GM03348 (cell line): ENCODE measurements around the gene TRMT10B.
"Not testable (repeated sequence)": the region's sequence is repeated elsewhere in the genome, so short reads cannot be mapped to it uniquely, and the experiment has no call there.

ENCODE experiments used
- DNase-seq: peaks from one replicate; pipeline ENCODE4 v3.0.0; 2012; ENCODE audit warnings: low spot score

Gene TRMT10B

DNA sequence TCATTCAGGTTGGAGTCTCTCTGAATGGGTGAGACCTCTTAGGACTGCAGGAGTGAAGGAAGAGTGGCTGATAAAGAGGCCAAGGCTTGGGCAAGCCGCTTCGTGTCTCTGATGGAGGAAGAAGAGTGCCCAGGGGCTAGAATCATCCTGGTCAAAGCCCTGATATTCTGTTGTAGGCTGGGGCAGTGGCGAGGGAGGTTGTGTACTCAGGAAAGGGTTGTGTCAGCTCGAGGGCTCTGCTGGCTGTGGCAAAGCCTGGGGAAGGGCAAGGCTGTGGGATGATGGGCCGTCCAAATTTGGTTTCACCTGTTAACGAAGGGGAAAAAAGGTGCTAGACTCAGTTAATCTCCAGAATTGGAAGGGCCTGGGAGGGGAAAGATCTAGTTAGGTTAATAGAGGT, 2.4 kb upstream of the TRMT10B start:
- no peak for DNase-seq

DNA sequence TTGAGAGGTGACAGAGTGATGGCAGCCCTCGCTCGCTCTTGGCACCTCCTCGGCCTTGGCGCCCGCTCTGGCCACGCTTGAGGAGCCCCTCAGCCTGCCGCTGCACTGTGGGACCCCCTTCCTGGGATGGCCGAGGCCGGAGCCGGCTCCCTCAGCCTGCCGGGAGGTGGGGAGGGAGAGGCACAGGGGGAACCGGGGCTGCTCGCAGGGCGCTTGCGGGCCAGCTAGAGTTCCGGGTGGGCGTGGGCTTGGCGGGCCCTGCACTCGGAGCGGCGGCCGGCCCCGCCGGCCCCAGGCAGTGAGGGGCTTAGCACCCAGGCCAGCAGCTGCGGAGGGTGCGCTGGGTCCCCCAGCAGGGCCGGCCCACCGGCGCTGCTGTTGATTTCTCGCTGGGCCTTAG, 1.9 kb upstream of the TRMT10B start:
- DNase-seq: not testable (repeated sequence)

DNA sequence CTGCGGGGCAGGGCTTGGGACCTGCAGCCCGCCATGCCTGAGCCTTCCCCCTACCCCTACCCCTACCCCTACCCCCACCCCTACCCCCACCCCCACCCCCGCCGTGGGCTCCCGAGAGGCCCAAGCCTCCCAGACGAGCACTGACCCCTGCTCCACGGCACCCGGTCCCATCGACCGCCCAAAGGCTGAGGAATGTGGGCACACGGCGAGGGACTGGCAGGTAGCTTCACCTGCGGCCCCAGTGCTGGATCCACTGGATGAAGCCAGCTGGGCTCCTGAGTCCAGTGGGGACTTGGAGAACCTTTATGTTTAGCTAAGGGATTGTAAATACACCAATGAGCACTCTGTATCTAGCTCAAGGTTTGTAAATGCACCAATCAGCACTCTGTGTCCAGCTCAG, 1.5 kb upstream of the TRMT10B start:
- not testable (repeated sequence) for DNase-seq

DNA sequence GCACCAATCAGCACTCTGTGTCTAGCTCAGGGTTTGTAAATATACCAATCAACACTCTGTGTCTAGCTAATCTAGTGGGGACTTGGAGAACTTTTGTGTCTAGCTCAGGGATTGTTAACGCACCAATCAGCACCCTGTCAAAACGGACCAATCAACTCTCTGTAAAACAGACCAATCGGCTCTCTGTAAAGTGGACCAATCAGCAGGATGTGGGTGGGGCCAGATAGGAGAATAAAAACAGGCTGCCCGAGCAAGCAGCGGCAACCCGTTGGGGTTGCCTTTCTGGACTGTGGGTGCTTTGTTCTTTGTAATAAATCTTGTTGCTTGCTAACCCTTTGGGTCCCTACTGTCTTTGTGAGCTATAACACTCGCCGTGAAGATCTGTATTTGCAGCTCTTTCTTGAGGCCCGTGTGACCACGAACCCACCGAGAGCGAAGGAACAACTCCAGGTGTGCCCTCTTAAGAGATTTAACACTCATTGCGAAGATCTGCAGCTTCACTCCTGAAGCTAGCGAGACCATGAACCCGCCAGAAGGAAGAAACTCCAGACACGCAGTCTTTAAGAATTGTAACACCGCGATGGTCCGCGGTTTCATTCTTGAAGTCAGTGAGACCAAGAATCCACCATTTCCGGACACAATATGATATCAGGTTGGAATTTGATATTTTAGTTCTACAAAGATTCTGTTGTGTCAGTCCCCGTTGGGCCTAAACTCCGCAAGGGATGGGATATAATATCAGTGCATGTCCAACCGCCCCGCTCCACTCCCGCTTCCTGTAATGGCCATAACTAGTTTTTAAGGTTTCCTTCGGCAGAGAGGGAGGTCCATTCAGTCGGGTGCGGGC, 740 bp upstream of the TRMT10B start:
- no peak for DNase-seq

DNA sequence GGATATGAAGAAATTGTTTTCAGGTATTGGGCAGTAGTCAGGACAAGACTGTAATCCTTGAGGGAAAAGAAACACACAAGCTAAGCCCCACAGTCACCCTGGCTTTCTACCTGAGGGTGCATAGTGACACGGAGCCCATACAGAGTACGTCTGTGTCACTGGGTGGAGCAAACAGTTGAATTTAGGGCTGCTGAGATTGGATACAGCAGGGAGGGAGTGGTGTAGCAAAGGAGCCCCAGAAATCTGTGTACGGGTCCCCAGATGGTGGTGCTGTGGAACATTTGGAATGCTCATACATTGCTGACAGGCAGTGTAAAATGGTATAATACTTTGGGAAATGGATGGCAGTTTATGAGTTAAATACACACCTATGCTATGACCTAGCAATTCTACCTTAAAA, 5.1 kb downstream of the TRMT10B start:
- no peak for DNase-seq

DNA sequence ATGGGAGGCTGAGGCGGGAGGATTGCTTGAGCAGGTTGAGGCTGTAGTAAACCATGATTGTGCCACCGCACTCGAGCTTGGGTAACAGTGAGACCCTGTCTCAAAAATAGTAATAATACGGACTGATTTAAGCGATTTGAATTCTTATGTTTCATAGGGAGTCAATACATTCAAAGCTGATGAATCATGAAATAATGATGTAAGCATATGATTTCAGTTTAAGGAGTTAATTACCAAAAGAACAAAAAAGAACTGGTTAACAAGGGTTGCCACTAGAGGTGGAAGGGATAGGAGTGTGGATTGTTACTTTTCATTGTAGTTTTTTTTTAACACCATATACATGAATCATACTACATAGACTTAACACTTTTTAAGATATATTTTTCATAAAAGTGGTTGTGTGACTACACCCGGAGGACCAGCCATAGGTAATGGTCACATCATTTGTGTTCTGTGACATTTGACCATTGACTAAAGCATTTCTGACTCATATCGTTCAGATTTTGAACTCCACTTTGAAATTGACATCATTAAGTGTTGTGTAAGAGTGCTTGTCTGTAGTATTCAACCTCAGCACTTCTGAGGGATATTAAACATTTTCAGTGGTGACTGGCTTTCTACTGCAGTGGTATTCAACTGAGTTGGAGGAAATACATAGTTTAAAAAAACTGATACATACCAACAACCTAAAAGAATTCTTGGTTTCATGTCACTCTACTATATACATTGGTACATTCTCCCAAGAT, 7.0 kb downstream of the TRMT10B start:
- peak; percentile 50 for DNase-seq

DNA sequence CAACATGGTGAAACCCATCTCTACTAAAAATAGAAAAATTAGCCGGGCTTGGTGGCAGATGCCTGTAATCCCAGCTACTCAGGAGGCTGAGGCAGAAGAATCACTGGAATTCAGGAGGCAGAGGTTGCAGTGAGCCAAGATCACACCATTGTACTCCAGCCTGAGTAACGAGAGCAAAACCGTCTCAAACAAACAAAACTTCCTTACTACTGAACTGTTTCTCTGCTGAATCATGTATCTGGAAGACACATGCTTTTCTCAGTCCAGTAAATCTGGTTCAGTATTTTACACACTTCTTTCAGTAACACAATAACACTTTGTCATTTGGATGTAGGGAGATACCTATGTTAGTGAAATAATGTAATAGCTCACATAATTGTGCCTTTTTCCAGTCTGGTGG, 7.9 kb downstream of the TRMT10B start:
- DNase-seq: peak; percentile 60

DNA sequence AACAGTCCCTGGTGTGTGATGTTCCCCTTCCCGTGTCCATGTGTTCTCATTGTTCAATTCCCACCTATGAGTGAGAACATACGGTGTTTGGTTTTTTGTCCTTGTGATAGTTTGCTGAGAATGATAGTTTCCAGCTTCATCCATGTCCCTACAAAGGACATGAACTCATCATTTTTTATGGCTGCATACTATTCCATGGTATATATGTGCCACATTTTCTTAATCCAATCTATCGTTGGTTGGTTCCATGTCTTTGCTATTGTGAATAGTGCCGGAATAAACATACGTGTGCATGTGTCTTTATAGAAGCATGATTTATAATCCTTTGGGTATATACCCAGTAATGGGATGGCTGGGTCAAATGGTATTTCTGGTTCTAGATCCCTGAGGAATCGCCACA, 11.7 kb downstream of the TRMT10B start:
- not testable (repeated sequence) for DNase-seq

DNA sequence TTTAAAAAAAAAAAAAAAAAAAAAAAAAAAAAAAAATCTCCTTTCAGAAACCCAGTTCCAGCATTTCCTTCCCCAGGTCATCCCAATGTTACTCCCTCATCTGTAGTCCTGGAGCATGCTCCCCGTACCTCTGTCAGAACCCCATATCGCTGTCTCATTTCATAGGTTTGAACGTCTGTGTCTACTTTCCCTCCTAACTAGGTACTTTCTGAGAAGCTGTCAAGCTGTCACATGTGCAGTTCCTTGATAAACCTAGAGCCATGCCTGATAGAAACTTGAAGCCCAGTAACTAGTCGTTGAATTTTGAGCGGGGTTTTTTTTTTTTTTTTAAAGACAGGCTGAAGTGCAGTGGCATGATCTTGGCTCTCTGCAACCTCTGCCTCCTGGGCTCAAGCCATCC, 15.7 kb downstream of the TRMT10B start:
- no peak for DNase-seq

DNA sequence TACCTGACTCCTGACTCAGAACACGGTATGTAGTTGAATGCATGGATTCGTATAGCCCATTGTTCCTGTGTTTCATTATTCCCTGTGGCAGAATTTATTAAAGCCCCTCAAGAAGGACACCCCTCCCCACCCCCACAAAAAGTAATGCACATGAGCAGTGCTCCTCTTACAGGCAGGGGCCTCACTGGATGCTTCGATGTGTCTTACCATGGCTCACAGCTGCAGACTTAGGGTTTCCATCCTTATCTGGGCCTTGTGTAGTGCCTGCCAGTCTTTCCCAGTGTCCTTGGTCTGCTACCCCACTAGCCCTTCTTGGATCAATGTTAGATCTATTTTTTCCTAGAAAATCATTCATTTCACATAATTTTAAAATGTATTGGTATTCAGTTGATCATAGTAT, 16.4 kb downstream of the TRMT10B start:
- DNase-seq: no peak

DNA sequence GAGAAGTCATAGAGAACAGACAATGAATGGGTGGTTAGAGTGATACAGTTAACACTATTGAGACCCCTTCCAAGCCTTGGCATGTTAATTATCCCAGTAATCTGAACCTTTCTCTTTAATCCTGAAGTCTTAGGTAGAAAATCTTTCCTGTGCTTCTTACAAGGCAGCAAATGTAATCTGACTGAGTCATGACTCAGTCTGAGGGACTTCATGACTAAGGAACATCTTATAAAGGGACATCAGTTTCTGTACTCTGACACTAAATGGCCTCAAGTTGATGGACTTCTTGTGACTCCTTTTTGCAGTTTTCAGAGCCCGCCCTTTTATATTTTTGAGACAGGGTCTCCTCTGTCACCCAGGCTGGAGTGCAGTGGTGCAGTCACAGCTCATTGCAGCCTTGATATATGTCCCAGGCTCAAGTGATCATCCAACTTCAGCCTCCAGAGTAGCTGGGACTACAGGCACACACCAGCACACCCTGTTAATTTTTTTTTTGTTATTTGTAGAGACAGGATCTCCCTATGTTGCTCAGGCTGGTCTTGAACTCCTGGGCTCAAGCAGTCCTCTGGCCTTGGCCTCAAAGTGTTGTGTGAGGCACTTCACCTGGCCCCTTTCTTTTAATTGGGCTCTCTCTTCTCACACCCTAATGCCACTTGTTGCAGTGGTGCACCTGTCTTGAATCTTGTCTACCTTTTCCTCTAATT, 21.8 kb downstream of the TRMT10B start:
- no peak for DNase-seq

DNA sequence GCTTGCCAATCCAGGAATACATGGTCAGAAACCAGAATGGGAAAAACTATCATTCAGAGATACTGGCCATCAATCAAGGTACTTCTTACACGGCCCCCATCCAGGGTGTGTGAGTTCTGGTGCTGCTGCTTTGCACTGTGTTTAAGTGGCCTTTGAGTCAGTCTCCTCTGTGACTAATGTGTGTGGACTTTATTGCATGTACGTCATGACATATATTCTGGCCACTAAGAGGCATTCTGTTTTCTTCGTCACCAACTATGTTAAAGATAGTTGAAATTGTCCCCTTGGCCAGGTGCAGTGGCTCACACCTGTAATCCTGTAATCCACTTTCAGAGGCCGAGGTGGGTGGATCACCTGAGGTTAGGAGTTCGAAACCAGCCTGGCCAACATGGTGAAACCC, 22.7 kb downstream of the TRMT10B start:
- DNase-seq: no peak

DNA sequence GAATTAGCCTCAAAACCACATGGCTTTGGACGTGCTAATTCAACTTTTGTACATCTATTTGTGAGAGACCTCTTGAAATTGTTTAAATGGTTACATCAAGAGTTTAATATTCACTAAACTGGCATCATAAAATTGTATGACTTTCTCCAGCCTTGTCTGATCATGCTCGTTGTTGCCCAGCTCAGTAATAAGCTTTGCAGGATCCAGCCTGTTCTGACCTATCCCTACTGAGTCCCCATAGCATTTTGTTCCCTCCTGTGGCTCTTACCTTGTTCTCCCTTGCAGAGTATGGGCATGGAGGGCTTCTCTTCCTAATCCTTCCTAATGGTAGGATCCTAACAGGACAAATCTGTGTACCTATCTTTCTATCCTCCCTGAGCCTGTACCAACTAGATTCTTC, 24.9 kb downstream of the TRMT10B start:
- DNase-seq: no peak

DNA sequence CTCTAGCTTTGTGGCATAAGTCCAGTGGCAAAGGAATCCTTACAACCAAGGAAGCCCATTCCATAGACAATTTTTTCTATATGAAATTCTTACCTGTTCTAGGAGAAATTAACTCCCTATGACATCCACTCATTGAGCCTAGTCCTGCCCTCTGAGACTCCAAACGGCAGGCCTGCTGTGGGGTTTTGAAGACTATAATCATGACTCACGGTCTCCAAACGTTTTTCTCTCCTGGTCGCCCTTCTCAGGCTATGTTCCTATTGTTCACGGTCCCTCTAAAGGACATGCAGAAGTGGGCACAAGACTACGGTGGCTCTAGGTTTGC, 30.6 kb downstream of the TRMT10B start:
- DNase-seq: no peak

DNA sequence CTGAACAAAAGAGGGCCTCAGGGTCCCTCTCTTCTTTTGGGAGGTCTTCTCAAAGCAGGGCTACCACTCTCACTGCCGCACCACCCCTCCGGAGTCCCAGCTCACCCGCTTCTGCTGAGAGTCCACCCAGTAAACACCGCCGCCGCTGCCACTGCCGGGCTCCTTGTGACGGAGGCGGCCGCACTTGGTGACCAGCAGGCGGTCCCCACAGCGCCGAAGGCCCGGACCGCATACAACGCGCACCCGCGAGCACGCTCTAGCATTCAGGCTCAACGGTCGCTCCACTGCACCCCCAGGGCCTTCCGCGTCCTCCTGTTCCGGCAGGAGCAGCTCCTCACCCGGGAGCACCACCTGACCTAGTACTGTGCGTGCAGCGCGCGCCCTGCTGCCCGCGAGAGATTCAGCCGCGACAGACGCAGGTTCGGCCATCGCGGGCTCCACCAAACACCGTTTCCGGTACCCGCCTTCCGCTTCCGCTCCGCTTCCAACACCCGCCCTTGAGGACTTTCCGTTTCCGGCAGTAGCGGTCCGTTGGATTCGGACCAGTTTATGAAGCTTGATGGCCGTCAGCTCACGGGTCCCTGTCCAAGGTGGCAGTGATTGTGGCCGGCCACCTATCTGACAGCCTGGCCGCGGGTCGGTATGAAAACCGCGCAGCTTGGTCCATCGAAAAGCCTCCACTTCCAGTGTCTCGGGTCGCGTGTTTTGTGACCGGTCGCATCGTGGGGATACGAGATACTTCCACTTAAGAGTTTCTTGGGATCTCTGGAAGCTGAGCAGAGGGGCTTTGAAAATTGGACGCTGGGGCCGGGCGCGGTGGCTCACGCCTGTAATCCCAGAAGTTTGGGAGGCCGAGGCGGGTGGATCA, 31.2 kb downstream of the TRMT10B start, which contains the start of gene EXOSC3:
Gene EXOSC3, minus strand, starts transcription at position 449 of the 868 bp plus-strand sequence. Its CDS starts 20 bp downstream, at position 429.
- peak; percentile 89 for DNase-seq

DNA sequence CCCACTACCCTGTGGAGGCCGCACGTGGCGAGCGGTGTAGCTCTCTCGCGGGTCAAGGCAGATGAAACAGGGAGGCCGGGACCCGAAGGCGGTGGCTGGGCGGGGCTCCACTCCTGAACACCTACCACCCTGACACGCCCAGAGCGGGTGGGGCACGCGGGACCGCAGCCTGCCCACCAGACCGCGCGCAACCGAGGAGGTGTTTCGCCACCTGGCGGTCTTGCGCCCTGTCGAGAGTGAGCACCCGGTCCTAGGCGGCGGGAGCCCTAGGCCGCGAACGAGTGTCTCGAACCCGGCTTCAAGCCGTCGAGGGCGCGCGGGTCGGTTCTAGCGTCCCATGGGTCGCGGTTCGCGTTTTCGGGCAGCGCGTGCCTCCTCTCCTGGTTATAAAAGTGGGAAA, 33.5 kb downstream of the TRMT10B start:
- no peak for DNase-seq

DNA sequence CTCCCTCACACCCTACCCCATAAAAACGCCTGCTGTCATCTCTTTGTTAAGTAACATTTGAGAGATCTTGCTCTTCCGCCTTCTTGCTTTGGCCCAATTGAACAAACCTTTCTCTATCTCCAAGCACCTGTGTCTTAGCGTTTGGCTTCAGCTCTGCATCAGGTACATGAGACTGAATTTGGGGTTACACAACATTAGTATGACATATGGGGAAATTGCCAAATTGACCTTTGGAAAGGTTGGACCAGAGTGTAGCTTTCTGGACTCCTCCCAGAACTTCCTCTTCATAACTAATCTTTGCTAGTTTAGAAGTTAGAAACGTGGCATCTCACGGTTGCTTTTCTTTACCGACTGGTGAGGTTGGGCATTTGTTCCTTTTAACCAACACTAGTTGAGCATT, 34.7 kb downstream of the TRMT10B start:
- no peak for DNase-seq

DNA sequence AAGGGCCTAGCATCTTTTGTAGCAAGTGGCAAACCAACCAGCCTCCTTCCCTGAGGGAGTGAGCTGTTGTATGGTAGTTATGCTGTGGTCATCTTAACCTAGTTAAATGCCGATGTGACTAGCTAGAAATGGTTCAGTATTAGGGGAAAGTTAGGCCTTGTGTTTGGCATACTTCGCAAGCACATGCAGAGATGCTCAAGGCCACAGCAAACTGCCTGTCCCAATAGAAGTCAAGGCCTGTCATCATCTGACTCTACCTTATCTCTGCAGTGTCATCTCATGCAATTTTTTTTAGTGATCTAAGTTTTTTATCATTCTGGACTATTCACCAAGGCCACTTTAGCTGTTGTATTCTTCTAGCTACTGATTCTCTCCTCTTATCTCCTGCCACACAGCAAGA, 36.5 kb downstream of the TRMT10B start:
- no peak for DNase-seq

DNA sequence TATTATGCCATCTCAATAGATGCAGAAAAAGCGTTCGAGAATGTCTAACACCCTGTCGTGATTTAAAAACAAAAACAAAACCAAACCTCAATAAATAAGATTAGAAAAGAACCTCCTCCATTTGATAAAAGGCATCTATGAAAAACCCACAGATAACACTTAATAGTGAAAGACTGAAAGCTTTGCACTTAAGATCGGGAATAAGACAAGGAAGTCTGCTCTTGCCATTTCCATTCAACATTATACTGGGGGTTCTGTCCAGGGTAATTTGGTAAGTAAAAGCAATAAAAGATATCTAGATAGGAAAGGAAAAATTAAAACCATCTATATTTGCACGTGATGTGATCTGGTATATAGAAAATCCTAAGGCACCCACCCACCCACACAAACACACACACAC, 38.5 kb downstream of the TRMT10B start:
- DNase-seq: no peak

DNA sequence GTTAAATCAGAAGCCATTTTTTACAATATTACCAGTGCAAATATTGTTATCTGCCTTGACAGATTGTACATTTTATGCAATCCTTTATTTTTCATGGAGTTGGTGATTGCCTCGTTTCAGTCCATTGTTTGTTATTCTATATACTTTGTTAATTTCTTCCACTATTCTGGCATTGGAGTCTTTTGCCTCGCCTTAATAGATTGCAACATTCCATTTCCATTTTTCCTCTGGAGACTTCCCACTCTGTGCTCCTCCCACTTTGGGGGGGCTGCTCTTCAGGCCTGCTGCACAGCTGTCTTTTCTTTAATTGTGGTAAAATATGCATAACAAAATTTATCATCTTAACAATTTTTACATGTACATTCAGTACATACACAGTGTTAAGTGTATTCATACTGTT, 42.6 kb downstream of the TRMT10B start:
- DNase-seq: no peak

DNA sequence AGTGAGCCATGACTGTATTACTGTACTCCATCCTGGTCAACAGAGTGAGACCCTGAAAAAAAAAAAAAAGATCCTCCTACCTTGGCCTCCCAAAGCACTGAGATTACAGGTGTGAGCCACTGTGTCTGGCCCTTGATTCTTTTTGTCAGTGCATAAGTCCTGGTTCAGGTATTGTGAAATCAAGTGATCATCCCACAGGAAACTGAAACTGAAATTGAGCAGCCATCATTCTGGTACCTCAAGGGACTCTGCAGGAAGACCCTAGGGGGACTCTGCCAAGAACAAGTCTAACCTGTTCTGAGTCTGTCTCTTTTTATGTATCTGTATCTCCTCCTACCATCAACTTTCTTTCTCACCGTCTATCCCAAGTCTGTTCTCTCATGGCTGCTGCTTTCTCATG, 45.1 kb downstream of the TRMT10B start:
- DNase-seq: no peak
